K562 (cell line): ENCODE measurements around the gene ANP32B. TPM values are rescaled to one million over a fixed set of nuclear protein-coding genes. Genes with fewer than 3 reads are reported as not detected.

Source experiments
- CBFA2T3 ChIP-seq: fragments of 450-650 bp; IDR thresholded peaks from 2 replicates; pipeline ENCODE4 v1.6.1; 2017
- CTCF ChIP-seq, 3 experiments: IDR thresholded peaks in 2 of 3; conservative IDR thresholded peaks in 1 of 3; 2 replicates each; pipeline ENCODE4 v1.5.1; 2011 to 2012; ENCODE audit warnings: low read length in 3 of 3, mild to moderate bottlenecking in 3 of 3, control low read depth in 2 of 3, improper control_type of control experiment in 1 of 3, inconsistent platforms in 1 of 3, low read depth in 1 of 3, mixed read lengths in 1 of 3, moderate library complexity in 1 of 3; ENCODE audit not compliant: insufficient read depth in 2 of 3
- ESRRA ChIP-seq: fragments of 450-650 bp; IDR thresholded peaks from 2 replicates; pipeline ENCODE4 v1.6.1; 2014; ENCODE audit warnings: low read depth, mild to moderate bottlenecking, moderate library complexity, borderline replicate concordance
- ESRRB ChIP-seq: fragments of 250-450 bp; sonication (Bioruptor Pico); IDR thresholded peaks from 2 replicates; pipeline ENCODE4 v1.5.0; 2020; ENCODE audit warnings: mild to moderate bottlenecking, moderate library complexity, borderline replicate concordance
- FOXA3 ChIP-seq, 2 experiments: fragments of 450-650 bp in 1 of 2; sonication (generic) in 1 of 2; formaldehyde crosslinking; IDR thresholded peaks in 1 of 2; conservative IDR thresholded peaks in 1 of 2; 2 replicates each; pipeline versions ENCODE4 v1.4.0 to v1.8.0; 2020 to 2022; ENCODE audit warnings: mild to moderate bottlenecking in 2 of 2, missing genetic modification reagents in 1 of 2
- GTF2B ChIP-seq: IDR thresholded peaks from 2 replicates; pipeline ENCODE4 v1.6.1; 2011; ENCODE audit not compliant: insufficient read length; ENCODE audit errors: extremely low read depth
- MEF2A ChIP-seq: IDR thresholded peaks from 2 replicates; pipeline ENCODE4 v1.6.1; 2011; ENCODE audit warnings: low read depth, mild to moderate bottlenecking, low read length, moderate library complexity; ENCODE audit not compliant: control insufficient read depth
- NKRF ChIP-seq: fragments of 450-650 bp; IDR thresholded peaks from 2 replicates; pipeline ENCODE4 v1.6.1; 2016; ENCODE audit warnings: borderline replicate concordance
- PHTF2 ChIP-seq: fragments of 250-450 bp; sonication (Bioruptor Pico); IDR thresholded peaks from 2 replicates; pipeline ENCODE4 v1.5.0; 2021; ENCODE audit warnings: mild to moderate bottlenecking
- SPI1 ChIP-seq: IDR thresholded peaks from 2 replicates; pipeline ENCODE4 v1.6.1; 2011; ENCODE audit warnings: low read depth, low read length, control low read depth, borderline replicate concordance
- ZNF318 ChIP-seq, 2 experiments: fragments of 450-650 bp; IDR thresholded peaks; 2 replicates each; pipeline ENCODE4 v1.6.1; 2016; ENCODE audit warnings: mild to moderate bottlenecking in 2 of 2, borderline replicate concordance in 1 of 2, low read depth in 1 of 2, moderate library complexity in 1 of 2
- ZNF644 ChIP-seq: fragments of 200-800 bp; sonication (Bioruptor generic); IDR thresholded peaks from 2 replicates; pipeline ENCODE4 v1.6.1; 2016; ENCODE audit warnings: low read depth, missing genetic modification characterization, missing compliant biosample characterization
- polyA plus RNA-seq, 8 experiments: library from polyadenylated mRNA; depleted of rRNA in 4 of 8; stranded (reverse) in 5 of 8; unstranded in 3 of 8; fragments of >200 nt; fragmentation: Nextera tagmentation in 2 of 8; fragmentation: Illumina TruSeq in 1 of 8; extraction: Ambion mirVana in 2 of 8; extraction: Trizol in 1 of 8; gene quantifications; 2 replicates each; pipeline versions ENCODE4 v1.2.1 to v1.2.3, GENCODE V29; 2011 to 2014; ENCODE audit warnings: inconsistent platforms in 1 of 8, missing spikeins in 1 of 8
- total RNA-seq, 7 experiments: library from RNA; depleted of rRNA in 6 of 7; stranded (reverse); fragments of >200 nt in 6 of 7; fragmentation: Illumina TruSeq in 2 of 7; extraction: Trizol in 2 of 7; gene quantifications; 2 replicates each; pipeline versions ENCODE4 v1.2.1 to v1.2.3, GENCODE V29; 2011 to 2021; ENCODE audit warnings: low replicate concordance in 1 of 7

The ANP32B gene
- total and polyA plus RNA-seq, 9 of the 15 experiments (the other 6 are each of a cell fraction or from before 2014, with no cell fraction given): 68.9 to 815 (median 141) TPM

- no peak for TF ChIP-seq ZNF318 (IDR thresholded peaks at IDR 0.05; ENCODE audit: borderline replicate concordance in 1 of 2, low read depth in 1 of 2)
- TF ChIP-seq ZNF644: no peak
- peak; percentile 41; the same call in 1 of the 2 replicates for TF ChIP-seq SPI1
- TF ChIP-seq NKRF: no peak
- TF ChIP-seq PHTF2: no peak
- peak; percentile 11; the same call in 1 of the 2 replicates for TF ChIP-seq ESRRA
- no peak for TF ChIP-seq MEF2A
- TF ChIP-seq CBFA2T3: no peak
- no peak for TF ChIP-seq GTF2B
- peak; percentile 79 to 95 (median 81) for TF ChIP-seq CTCF (IDR thresholded peaks at IDR 0.05 in 2 of 3, conservative IDR thresholded peaks at IDR 0.05 in 1 of 3; ENCODE audit: insufficient read depth in 2 of 3, low read depth in 1 of 3, low read length in 3 of 3)
- TF ChIP-seq ESRRB (CRISPR knock-in tag): no peak
- TF ChIP-seq FOXA3 (CRISPR knock-in tag; conservative IDR thresholded peaks at IDR 0.05 in 1 of 2, IDR thresholded peaks at IDR 0.05 in 1 of 2): 0 out of 4 replicates have a peak, but pooled peaks of 1 of the 2 experiments have one; percentile 26
Measured at GRCh38 chr9:98034593-98035546, 51.7 kb downstream of the ANP32B start (continued).
